C4-2B (cell line): ENCODE data around the gene AGO4.

Experiments used
- CTCF ChIP-seq: fragments of 450-650 bp; conservative IDR thresholded peaks from 2 replicates; pipeline ENCODE4 v1.5.1; 2017; ENCODE audit warnings: mild to moderate bottlenecking
- ZFX ChIP-seq: fragments of 450-650 bp; IDR thresholded peaks from 2 replicates; pipeline ENCODE4 v1.6.1; 2017

GRCh38 chr1:35901235-35901634 is 93.4 kb downstream of the AGO4 start:
- TF ChIP-seq CTCF (no peak), ZFX (no peak)
